Measurements from ENCODE around the gene DEFB125. TPM values are rescaled to one million over a fixed set of nuclear protein-coding genes. Genes with fewer than 3 reads are reported as not detected.

Gene DEFB125
- total and polyA plus RNA-seq, 2 donors (not counting 1 experiment from before 2014, with no cell fraction given), result not detected

- H4K20me1 ChIP-seq (ENCODE audit: control insufficient read depth, insufficient read depth, low read length, poor library complexity, severe bottlenecking), result no peaks in the 10 kb centered on the region
- H3K27ac ChIP-seq (ENCODE audit: low read length in 2 of 2), result no peak overlapping the region
- no peak overlapping the region for H3K4me3 ChIP-seq (ENCODE audit: control extremely low read depth in 1 of 5, extremely low read depth in 1 of 5, insufficient read depth in 1 of 5, low read depth in 2 of 5, low read length in 4 of 5)
- no peak for ATAC-seq (ENCODE audit: low read depth)
- H3K9me3 ChIP-seq (ENCODE audit: control extremely low read depth in 1 of 3, control insufficient read depth in 2 of 3, insufficient read depth in 1 of 3, low read length in 2 of 3), result peaks cover 0 to 10% (median 0%) of the 10 kb centered on the region in 3 donors
- POLR2A ChIA-PET, result no interaction called here
- intact Hi-C loops (cut with micrococcal nuclease), result no loop called here
- Mint-ChIP-seq H3K27me3 (peaks cover 46% of the 10 kb centered on the region), H3K27ac (no peak overlapping the region), H3K4me3 (no peak overlapping the region), H3K4me1 (no peaks in the 10 kb centered on the region), H3K9me3 (ENCODE audit: insufficient read depth) (no peaks in the 10 kb centered on the region)
- H2AFZ ChIP-seq (ENCODE audit: insufficient read depth, low read depth, low read length, poor library complexity, severe bottlenecking), result no peak overlapping the region
- DNase-seq, result no peak
- peaks cover 0 to 16% (median 11%) of the 10 kb centered on the region in 4 experiments for H3K27me3 ChIP-seq (replicated peaks in 1 of 4; ENCODE audit: control extremely low read depth in 1 of 4, control insufficient read depth in 3 of 4, insufficient read depth in 4 of 4, low read length in 3 of 4)
- H3K4me2 ChIP-seq (replicated peaks; ENCODE audit: low read depth, low read length, poor library complexity, severe bottlenecking), result no peak overlapping the region
- TF ChIP-seq CTCF (IDR thresholded peaks at IDR 0.05) (no peak), EZH2 (IDR thresholded peaks at IDR 0.05; ENCODE audit: borderline replicate concordance, insufficient read depth, low read depth, low read length, poor library complexity, severe bottlenecking) (no peak)
- no peak overlapping the region for H3K9ac ChIP-seq (ENCODE audit: low read length)
- H3K4me1 ChIP-seq (ENCODE audit: control insufficient read depth in 2 of 2, insufficient read depth in 2 of 2, low read length in 2 of 2), result no peaks in the 10 kb centered on the region
- H3K79me2 ChIP-seq (ENCODE audit: control insufficient read depth, insufficient read depth, low read length), result no peaks in the 10 kb centered on the region
- no peaks in the 10 kb centered on the region for H3K36me3 ChIP-seq (replicated peaks in 1 of 2; ENCODE audit: control extremely low read depth in 1 of 2, control insufficient read depth in 1 of 2, extremely low read depth in 1 of 2, insufficient read depth in 2 of 2, low read length in 1 of 2)
- CTCF ChIA-PET, result no interaction called here
Observed at GRCh38 chr20:101975-102374, 14.5 kb downstream of the DEFB125 start.

GRCh38 chr20:103456-103855 lies 16.0 kb downstream of the DEFB125 start:
- DNase-seq (no peak), ATAC-seq (ENCODE audit: low read depth) (no peak)
- H3K9ac ChIP-seq (ENCODE audit: low read length), result no peak overlapping the region
- TF ChIP-seq EZH2 (IDR thresholded peaks at IDR 0.05; ENCODE audit: borderline replicate concordance, insufficient read depth, low read depth, low read length, poor library complexity, severe bottlenecking) (no peak), CTCF (IDR thresholded peaks at IDR 0.05) (no peak)
- H3K4me3 ChIP-seq (ENCODE audit: control extremely low read depth in 1 of 5, extremely low read depth in 1 of 5, insufficient read depth in 1 of 5, low read depth in 2 of 5, low read length in 4 of 5), result no peak overlapping the region
- H3K27ac ChIP-seq (ENCODE audit: low read length in 2 of 2), result no peak overlapping the region
- POLR2A ChIA-PET, result no interaction called here
- 79% methylated on average over 5 of the region's 5 CpGs for whole genome bisulfite sequencing (ENCODE audit: insufficient coverage)
- H2AFZ ChIP-seq (ENCODE audit: insufficient read depth, low read depth, low read length, poor library complexity, severe bottlenecking), result no peak overlapping the region
- no peak overlapping the region for H3K4me2 ChIP-seq (replicated peaks; ENCODE audit: low read depth, low read length, poor library complexity, severe bottlenecking)
- CTCF ChIA-PET, result no interaction called here
- Mint-ChIP-seq H3K27me3 (peaks cover 52% of the 10 kb centered on the region), H3K27ac (no peak overlapping the region), H3K4me1 (no peaks in the 10 kb centered on the region), H3K4me3 (no peak overlapping the region), H3K9me3 (ENCODE audit: insufficient read depth) (no peaks in the 10 kb centered on the region)
- H3K79me2 ChIP-seq (ENCODE audit: control insufficient read depth, insufficient read depth, low read length), result no peaks in the 10 kb centered on the region
- H3K9me3 ChIP-seq (ENCODE audit: control extremely low read depth in 1 of 3, control insufficient read depth in 2 of 3, insufficient read depth in 1 of 3, low read length in 2 of 3), result peaks cover 0 to 7% (median 0%) of the 10 kb centered on the region in 3 donors
- peaks cover 0 to 16% (median 11%) of the 10 kb centered on the region in 4 experiments for H3K27me3 ChIP-seq (replicated peaks in 1 of 4; ENCODE audit: control extremely low read depth in 1 of 4, control insufficient read depth in 3 of 4, insufficient read depth in 4 of 4, low read length in 3 of 4)
- no peaks in the 10 kb centered on the region for H3K36me3 ChIP-seq (replicated peaks in 1 of 2; ENCODE audit: control extremely low read depth in 1 of 2, control insufficient read depth in 1 of 2, extremely low read depth in 1 of 2, insufficient read depth in 2 of 2, low read length in 1 of 2)
- H4K20me1 ChIP-seq (ENCODE audit: control insufficient read depth, insufficient read depth, low read length, poor library complexity, severe bottlenecking), result no peaks in the 10 kb centered on the region
- H3K4me1 ChIP-seq (ENCODE audit: control insufficient read depth in 2 of 2, insufficient read depth in 2 of 2, low read length in 2 of 2), result no peaks in the 10 kb centered on the region
- intact Hi-C loops (cut with micrococcal nuclease), result no loop called here

Measured in B cell (primary cell).